CMK (cell line): ENCODE results near the gene ZNF444.
"Not testable (repeated sequence)": the region's sequence is repeated elsewhere in the genome, so short reads cannot be mapped to it uniquely, and the experiment has no call there.

Experiments used
- DNase-seq: peaks from one replicate; pipeline ENCODE4 v3.0.0-alpha.2; 2010; ENCODE audit warnings: low read depth

The ZNF444 gene

DNA sequence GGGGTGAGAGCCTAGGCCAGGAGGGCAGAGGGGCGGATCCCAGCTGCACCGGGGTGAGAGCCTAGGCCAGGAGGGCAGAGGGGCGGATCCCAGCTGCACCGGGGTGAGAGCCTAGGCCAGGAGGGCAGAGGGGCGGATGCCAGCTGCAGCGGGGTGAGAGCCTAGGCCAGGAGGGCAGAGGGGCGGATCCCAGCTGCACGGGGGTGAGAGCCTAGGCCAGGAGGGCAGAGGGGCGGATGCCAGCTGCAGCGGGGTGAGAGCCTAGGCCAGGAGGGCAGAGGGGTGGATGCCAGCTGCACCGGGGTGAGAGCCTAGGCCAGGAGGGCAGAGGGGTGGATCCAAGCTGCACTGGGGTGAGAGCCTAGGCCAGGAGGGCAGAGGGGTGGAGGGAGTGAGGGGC is 35.2 kb downstream of the ZNF444 start:
- DNase-seq: not testable (repeated sequence)

DNA sequence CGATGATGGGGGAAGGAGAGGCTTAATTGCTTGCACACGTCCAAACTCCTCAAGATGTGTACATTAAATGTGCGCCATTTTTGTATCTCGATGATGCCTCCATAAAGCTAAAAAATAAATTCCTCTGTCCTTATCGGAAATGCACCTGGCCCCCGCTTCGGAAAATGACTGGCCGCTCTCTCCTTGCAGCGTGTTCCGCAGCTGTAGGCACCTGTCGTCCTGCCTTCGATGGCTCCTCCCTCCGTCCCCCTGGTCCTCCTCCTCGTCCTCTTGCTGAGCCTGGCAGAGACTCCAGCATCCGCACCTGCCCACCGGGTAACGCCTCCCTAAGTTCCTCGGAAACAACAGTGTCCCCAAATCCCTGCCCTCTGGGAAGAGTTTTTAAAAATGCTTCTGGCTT is 35.8 kb downstream of the ZNF444 start:
- DNase-seq: no peak

DNA sequence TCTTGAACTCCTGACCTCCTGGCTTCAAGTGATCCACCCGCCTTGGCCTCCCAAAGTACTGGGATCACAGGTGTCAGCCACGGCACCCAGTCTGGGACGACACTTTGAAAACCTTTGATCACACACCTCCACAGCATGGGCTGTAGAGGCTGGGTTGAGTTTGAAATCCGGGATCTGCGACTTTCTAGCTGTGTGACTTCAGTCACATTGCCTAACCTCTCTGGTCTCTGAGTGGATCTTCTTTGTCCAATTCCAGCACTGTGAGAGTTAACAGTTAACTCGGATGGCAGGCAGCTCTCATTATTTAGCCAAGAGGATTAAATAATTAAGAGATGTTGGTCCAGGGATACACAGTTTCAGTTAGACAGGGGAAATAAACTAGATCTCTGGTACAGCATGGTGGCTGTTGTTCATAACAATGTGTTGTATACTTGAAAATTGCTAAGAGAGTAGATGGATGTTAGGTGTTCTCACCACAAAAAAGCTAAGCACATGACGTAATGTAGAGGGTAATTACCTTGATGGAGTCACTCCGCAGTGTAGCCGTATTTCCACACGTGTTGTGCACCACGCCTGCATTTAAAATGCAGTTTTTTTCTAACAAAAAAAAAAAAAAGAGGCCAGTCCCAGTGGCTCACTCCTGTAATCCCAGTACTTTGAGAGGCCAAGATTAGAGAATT is 36.6 kb downstream of the ZNF444 start:
- no peak for DNase-seq

DNA sequence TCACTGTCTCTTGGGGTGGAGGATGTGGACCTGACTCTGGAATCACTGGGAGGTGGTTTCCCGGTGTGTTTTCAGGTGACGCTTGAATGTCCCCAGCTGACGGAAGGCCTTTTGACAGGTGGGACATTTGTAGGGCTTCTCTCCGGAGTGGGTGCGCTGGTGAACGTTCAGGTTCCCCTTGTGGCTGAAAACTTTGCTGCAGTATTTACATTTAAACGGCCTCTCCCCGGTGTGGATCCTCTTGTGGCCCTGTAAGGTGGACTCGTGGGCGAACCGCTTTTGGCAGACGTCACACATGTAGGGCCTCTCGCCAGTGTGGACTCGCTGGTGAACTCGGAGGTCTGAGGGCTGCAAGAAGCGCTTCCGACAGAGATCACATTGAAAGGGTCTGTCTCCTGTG is 48.7 kb downstream of the ZNF444 start:
- DNase-seq: no peak

DNA sequence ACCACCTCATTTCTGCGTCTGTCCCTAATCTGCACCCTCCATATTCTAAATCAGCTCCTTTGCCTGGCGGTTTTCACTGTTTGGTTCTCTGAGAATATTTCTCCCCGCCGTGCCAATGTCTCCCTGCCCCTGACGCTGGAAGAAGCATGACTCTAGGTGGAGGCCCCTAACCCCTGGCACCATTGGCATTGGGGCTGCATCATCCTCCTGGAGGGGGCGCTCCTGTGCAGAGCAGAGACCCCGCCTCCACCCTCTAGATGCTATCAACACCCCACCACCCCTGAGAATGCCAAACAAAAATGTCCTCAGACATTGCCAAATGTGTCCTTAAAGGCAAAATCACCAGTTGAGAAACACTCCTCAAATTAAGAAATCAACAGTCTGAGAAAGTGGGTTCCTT is 50.0 kb downstream of the ZNF444 start:
- no peak for DNase-seq

DNA sequence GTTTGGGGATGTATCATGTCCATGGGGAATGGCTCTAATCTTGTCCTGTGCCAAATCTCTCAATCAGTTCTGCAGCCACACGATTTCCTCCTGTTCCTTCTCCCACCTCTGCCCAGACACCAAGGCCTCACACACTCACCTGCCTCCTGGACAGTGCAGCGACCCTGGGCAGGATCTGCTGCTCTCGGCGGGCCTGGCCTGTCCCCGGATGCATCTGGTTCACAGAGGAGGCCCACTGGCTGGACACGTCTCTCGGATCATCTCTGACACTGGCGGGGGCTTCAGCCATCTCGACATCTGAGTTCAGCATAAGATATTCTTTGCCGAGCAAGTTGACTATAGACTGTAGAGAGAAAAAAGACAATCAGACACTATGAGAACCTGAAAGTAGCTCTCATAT is 50.6 kb downstream of the ZNF444 start:
- DNase-seq: no peak

DNA sequence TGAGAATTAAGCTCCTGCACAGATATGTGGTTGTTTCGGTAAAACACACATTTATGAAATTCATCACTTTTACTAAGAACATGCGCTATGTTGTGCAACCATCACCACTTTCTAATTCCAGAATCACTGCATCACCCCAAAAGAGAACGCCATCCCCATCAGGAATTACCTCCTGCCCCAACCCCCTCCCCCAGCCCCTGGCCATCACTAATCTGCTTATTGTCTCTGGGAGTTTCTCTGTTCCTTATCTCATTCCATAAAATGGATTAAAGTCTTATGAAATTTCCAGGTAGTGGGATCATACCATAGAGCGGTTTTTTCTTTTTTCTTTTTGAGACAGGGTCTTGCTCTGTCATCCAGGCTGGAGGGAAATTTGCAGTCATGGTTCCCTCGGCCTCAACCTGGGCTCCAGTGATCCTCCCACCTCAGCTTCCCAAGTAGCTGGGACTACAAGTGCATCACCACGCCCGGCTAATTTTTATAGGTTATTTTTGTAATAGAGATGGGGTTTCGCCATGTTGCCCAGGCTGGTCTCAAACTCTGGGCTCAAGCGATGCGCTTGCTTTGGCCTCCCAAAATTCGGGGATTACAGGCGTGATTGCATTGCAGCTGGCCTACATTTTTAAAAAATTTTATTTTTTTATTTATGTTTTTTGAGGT is 53.0 kb downstream of the ZNF444 start:
- no peak for DNase-seq

DNA sequence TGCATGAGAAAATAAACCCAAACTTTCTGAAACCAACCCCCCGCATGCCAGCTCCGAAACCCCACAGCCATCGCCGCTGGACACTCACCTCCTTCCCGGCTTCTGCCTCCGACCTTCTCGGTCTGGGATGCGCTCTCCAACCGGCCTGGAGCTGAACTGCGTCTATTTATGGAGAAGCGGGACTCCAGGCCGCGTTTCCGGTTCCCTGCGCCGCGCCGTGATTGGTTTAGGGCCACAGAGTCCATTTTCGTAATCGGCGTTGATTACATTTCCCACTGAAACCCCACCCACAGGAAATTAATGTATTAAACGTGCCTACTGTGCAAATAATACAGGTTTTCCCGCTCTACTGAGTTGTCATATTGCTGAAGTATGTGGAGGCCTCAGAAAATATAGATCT is 56.6 kb downstream of the ZNF444 start, which contains the start of gene ZSCAN5B:
ZSCAN5B (minus strand) TSS at position 138 of the 400 bp plus-strand sequence. CDS start 4,731 bp downstream, outside the sequence.
- not testable (repeated sequence) for DNase-seq

DNA sequence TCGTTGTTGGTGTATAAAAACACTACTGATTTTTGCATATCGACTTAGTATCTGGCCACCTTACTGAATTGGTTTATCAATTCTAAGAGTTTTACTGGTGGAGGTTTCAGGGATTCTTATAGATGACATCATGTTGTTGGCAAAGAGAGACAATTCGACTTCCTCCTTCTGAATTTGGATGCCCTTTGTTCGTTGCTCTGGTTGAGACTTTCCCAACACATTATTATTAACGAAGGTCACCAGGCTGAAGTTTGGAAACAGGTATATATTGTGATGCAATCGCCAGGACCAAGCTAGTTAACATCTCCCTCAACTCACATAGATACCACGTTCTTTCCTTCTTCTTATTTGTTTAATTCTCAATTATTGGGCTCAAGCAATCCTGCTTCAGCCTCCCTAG is 58.6 kb downstream of the ZNF444 start:
- DNase-seq: no peak

DNA sequence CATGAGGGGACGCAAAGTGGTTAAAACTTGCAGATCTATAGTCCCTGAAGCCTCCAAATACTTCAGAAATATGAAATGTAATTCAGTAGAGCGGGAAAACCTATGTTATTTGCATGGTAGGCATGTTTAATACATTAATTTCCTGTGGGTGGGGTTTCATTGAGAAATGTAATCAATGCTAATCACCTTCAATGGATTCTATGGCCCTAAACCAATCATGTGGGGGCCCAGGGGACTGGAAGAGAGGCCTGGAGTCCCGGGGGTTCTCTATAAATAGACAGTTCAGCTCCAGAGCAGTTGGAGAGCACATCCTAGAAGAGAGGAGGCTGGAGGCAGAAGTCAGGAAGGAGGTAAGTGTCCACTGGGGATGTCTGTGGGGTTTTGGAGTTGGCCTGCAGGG is 60.9 kb downstream of the ZNF444 start, which contains the start of gene ZSCAN5C:
ZSCAN5C (plus strand) TSS at position 301 of the 400 bp plus-strand sequence. CDS start 3,641 bp downstream, outside the sequence.
- DNase-seq: no peak

DNA sequence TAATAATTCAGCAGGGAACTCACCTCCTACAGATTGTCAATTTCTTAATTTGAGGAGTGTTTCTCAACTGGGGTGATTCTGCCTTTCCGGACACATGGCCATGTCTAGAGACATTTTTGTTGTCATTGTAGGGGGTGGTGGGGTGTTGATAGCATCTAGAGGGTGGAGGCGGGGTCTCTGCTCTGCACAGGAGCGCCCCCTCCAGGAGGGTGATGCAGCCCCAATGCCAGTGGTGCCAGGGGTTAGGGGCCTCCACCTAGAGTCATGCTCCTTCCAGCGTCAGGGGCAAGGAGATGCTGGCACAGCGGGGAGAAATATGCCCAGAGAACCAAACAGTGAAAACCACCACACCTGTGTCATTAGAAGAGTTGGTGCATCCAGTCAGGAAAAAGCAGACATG is 66.5 kb downstream of the ZNF444 start:
- not testable (repeated sequence) for DNase-seq

DNA sequence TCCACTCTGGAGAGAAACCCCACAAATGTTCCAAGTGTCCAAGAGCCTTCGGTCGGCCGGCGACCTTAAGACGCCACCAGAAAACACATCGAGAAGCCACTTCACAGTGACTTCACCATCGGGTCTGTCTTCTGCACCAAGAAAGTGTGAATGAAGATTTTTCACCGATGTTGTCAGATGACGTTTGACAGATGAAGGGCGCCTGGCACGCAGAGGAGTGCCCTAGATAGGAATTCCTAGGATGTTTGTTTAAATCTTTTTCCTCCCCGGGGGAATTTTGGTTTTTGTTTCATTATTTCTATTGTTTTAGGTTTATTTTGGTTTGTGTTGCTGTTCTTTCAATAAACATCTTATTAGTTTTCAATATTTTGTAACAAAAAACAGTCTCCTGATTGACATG is 68.0 kb downstream of the ZNF444 start:
- no peak for DNase-seq

DNA sequence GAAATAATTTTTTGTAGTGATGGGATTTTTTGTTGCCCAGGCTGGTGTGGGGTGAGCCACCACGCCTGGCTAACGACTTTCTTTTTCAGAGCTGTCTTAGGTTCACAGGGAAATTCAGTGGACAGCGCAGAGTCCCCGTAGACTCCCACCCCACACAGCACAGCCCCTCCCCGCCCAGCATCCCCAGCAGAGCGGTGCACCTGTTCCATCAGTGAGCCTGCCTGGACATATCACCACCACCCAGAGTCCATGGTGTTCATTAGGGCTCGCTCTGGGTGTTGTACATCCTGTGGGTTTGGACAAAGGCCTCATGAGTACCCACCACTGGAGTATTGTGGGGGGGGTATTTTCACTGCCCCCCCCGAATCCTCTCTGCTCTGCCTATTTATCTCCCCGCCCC is 68.9 kb downstream of the ZNF444 start:
- DNase-seq: not testable (repeated sequence)
